Gastrocnemius medialis (tissue), 4 donors: ENCODE data around the gene LRRC1.

Experiments
- POLR2A ChIP-seq, 2 donors: fragments of 450-650 bp; IDR thresholded peaks; one replicate each; pipeline ENCODE4 v1.6.1; 2017; ENCODE audit warnings: antibody characterized with exemption in 2 of 2, mild to moderate bottlenecking in 2 of 2, moderate library complexity in 2 of 2
- TF ChIP-seq, protein P1 (sequence below), 5 experiments: fragments of 450-650 bp in 3 of 5; fragments of 200-600 bp in 2 of 5; sonication (generic) in 2 of 5; IDR thresholded peaks in 4 of 5; conservative IDR thresholded peaks in 1 of 5; 1 replicate in 4 of 5; 2 replicates in 1 of 5; pipeline ENCODE4 v1.5.1; 2016 to 2019; ENCODE audit warnings: antibody characterized with exemption in 5 of 5, mild to moderate bottlenecking in 3 of 5, moderate library complexity in 3 of 5

GRCh38 chr6:53814353-53814752 is 19.5 kb downstream of the LRRC1 start:
- TF ChIP-seq, protein P1, sequence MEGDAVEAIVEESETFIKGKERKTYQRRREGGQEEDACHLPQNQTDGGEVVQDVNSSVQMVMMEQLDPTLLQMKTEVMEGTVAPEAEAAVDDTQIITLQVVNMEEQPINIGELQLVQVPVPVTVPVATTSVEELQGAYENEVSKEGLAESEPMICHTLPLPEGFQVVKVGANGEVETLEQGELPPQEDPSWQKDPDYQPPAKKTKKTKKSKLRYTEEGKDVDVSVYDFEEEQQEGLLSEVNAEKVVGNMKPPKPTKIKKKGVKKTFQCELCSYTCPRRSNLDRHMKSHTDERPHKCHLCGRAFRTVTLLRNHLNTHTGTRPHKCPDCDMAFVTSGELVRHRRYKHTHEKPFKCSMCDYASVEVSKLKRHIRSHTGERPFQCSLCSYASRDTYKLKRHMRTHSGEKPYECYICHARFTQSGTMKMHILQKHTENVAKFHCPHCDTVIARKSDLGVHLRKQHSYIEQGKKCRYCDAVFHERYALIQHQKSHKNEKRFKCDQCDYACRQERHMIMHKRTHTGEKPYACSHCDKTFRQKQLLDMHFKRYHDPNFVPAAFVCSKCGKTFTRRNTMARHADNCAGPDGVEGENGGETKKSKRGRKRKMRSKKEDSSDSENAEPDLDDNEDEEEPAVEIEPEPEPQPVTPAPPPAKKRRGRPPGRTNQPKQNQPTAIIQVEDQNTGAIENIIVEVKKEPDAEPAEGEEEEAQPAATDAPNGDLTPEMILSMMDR (IDR thresholded peaks at IDR 0.05 in 4 of 5, conservative IDR thresholded peaks at IDR 0.05 in 1 of 5), result no peak
- TF ChIP-seq POLR2A (IDR thresholded peaks at IDR 0.05), result no peak
